Measurements from ENCODE around the gene CACNA2D4. TPM values are rescaled to one million over a fixed set of nuclear protein-coding genes. Genes with fewer than 3 reads are reported as not detected.

The CACNA2D4 gene
- total RNA-seq, 4 donors from 2014 or later: 1.4 to 3.3 (median 3.0) TPM

- no peaks in the 10 kb centered on the region for H3K36me3 ChIP-seq
- no peak overlapping the region for H3K27ac ChIP-seq
- no peaks in the 10 kb centered on the region for H3K4me1 ChIP-seq
- H3K27me3 ChIP-seq: peaks cover 32% of the 10 kb centered on the region
- TF ChIP-seq EP300 (IDR thresholded peaks at IDR 0.05) (no peak), CTCF (IDR thresholded peaks at IDR 0.05) (no peak), POLR2A (IDR thresholded peaks at IDR 0.05) (no peak), POLR2AphosphoS5 (IDR thresholded peaks at IDR 0.05) (no peak)
- no peak for ATAC-seq
- WGBS, 2 donors (ENCODE audit: low coverage in 1 of 2): 79 to 84% methylated on average over 7 to 10 of the region's 13 CpGs
- H3K9me3 ChIP-seq: no peaks in the 10 kb centered on the region
- H3K4me3 ChIP-seq: no peak overlapping the region
Observed at GRCh38 chr12:1841586-1842182, 76.8 kb downstream of the CACNA2D4 start.

GRCh38 chr12:1840981-1841425 lies 77.4 kb downstream of the CACNA2D4 start:
- Histone ChIP-seq H3K36me3 (no peaks in the 10 kb centered on the region), H3K9me3 (no peaks in the 10 kb centered on the region), H3K4me1 (no peaks in the 10 kb centered on the region), H3K27me3 (peaks cover 32% of the 10 kb centered on the region), H3K27ac (no peak overlapping the region), H3K4me3 (no peak overlapping the region)
- TF ChIP-seq EP300 (IDR thresholded peaks at IDR 0.05): no peak
- TF ChIP-seq POLR2AphosphoS5 (IDR thresholded peaks at IDR 0.05): no peak
- no peak for TF ChIP-seq POLR2A (IDR thresholded peaks at IDR 0.05)
- TF ChIP-seq CTCF (IDR thresholded peaks at IDR 0.05): no peak
- no peak for ATAC-seq
- 90% methylated on average over 2 of the region's 16 CpGs; no CpG with 5 or more reads in 1 of the 2 donors for WGBS, 2 donors (ENCODE audit: low coverage in 1 of 2)

- Histone ChIP-seq H3K27ac (no peak overlapping the region), H3K36me3 (no peaks in the 10 kb centered on the region), H3K4me3 (no peak overlapping the region), H3K27me3 (peaks cover 26% of the 10 kb centered on the region), H3K9me3 (no peaks in the 10 kb centered on the region), H3K4me1 (no peaks in the 10 kb centered on the region)
- WGBS, 2 donors (ENCODE audit: low coverage in 1 of 2): 56 to 66% methylated on average over 9 to 23 of the region's 24 CpGs
- ATAC-seq: no peak
- TF ChIP-seq CTCF (IDR thresholded peaks at IDR 0.05) (no peak), POLR2A (IDR thresholded peaks at IDR 0.05) (no peak), EP300 (IDR thresholded peaks at IDR 0.05) (no peak), POLR2AphosphoS5 (IDR thresholded peaks at IDR 0.05) (no peak)
Observed at GRCh38 chr12:1839956-1840951, 78.2 kb downstream of the CACNA2D4 start.

- 83 to 95% methylated on average over 1 to 3 of the region's 10 CpGs for WGBS, 2 donors (ENCODE audit: low coverage in 1 of 2)
- Histone ChIP-seq H3K27ac (no peak overlapping the region), H3K36me3 (no peaks in the 10 kb centered on the region), H3K4me3 (no peak overlapping the region), H3K9me3 (no peaks in the 10 kb centered on the region), H3K27me3 (peaks cover 29% of the 10 kb centered on the region), H3K4me1 (no peaks in the 10 kb centered on the region)
- TF ChIP-seq POLR2AphosphoS5 (IDR thresholded peaks at IDR 0.05) (no peak), POLR2A (IDR thresholded peaks at IDR 0.05) (no peak), CTCF (IDR thresholded peaks at IDR 0.05) (no peak), EP300 (IDR thresholded peaks at IDR 0.05) (no peak)
- no peak for ATAC-seq
Observed at GRCh38 chr12:1839464-1839863, 79.0 kb downstream of the CACNA2D4 start.

Data from gastroesophageal sphincter (tissue), 4 donors.